ENCODE data around the gene RGS7BP.
"Not testable (repeated sequence)": the region's sequence is repeated elsewhere in the genome, so short reads cannot be mapped to it uniquely, and the experiment has no call there.

RGS7BP gene

DNA sequence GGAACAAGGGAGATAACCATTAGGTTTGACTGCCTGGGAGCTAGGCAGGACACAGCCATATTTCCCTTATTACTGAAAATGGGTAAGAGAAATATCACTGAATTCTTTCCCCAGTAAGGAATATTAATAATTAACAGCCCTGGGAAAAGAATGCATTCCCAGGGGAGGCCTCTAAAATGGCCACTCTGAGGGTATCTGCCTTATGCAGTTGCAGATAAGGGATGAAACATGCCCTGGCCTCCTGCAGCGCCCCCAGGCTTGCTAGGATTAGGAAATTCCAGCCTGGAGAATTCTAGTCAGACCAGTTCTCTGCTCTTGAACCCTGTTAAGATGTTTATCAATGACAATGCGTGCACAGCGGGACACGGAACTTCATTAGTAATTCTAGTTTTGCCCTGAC, 52.8 kb downstream of the RGS7BP start:
- not testable (repeated sequence) for DNase-seq (ENCODE audit: low read depth)

DNA sequence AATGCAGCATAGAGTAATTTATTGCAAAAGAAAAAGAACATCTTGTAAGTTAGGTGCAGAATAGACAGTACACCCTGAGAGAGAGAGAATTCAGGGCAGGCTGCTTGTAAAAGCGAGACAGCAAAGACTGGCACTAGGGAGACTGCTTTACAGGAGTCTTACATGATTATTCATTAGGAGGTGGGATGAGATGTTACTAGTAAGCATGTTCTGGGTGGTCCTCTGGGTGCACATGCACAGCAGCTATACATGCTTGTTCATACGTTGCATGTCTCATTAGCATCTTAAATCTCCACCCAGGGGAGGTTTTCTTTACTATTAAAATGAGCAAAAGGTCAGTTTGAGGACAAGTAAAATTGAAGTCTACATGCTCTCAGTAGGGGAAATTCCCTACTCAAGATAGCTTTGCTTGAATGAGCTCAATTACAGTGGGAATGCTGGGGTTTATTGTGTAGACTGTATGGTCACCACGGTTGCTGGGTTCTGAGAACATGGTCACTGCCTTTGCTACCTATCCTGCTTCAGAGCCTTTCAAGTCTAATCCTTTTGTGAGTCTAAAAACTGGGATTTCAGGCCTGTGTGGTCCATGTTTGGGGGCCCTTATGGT, 60.6 kb downstream of the RGS7BP start:
- no peak for DNase-seq (ENCODE audit: low read depth)

DNA sequence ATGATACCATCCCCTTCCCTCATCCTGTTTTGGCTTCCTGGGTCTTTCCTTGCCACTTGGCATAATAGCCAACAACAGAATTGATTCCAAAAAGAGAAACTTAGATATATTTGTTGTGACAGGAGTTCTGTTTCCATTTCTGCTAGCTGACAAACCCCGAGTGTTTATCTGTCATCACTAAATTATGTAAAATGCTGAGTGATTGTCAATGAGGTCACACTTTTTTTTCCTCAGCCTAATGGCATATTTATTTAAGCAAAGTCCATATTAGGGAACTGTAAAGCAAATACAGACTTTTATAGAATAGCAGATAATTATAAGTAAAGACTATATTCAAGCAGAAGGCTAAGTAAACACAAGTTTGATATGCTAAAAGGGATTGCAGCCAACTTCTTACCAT, 64.0 kb downstream of the RGS7BP start:
- DNase-seq (ENCODE audit: low read depth): no peak

DNA sequence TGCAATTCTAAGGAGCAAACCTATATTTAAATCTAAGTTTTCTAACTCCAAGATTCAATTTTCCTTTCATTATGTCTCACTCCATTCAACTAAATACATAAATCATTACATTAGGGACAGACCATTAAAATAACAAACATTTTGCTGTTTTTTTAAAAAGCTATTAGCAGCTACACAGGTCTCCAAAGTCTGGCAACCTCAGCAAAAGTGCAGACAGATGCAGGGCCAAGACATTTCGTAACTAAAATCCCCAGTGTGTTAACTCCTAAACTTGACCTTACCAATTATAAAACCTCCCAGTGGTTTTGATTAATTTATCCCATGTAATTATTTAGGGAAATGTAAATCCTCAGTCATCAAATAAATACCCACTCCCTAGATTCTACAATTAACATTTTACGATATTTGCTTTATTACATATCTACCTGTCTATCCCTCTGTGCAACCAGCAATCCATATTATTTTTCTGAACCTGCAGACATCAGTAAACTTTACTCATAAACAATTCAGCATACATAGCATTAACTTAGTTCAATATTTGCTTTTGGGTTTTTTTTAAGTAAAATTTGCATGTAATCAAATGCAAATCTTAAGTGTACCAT, 64.7 kb downstream of the RGS7BP start:
- DNase-seq (ENCODE audit: low read depth): no peak

DNA sequence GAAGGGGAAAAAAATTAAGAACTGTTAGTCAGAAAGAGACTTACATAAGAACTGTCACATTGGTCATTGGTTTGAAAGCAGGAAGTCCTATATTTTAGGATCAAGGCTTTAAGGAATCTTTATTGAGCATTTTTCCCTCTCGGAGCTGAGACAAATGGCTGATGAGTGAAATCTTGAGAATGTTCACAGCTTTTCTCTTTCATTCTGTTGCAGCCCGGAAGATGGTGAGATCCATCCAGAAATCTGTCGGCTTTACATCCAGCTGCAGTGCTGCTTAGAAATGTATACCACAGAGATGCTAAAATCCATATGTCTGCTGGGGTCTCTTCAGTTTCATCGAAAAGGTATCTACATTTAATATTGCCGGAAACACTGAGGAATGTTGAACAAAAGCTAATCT, 69.7 kb downstream of the RGS7BP start:
- DNase-seq (ENCODE audit: low read depth): no peak

DNA sequence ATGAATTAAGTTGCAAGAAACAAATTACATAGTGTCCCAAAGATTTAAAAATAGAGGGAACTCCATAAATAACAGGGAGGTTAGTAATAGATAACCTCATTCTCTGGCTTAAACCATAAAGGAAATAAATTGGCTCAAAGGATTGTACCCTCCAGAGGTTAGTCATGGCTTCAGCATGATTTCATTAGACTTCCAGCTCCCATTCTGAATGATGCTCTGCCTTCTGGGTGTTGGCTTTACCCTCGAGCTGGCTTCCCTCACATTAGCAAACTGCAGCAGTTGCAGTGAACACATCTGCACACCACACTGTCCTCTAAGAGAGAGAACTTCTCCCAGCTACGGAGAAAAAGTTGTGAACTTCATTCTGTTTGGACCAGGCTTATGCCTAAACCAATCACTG, 70.4 kb downstream of the RGS7BP start:
- no peak for DNase-seq (ENCODE audit: low read depth)

DNA sequence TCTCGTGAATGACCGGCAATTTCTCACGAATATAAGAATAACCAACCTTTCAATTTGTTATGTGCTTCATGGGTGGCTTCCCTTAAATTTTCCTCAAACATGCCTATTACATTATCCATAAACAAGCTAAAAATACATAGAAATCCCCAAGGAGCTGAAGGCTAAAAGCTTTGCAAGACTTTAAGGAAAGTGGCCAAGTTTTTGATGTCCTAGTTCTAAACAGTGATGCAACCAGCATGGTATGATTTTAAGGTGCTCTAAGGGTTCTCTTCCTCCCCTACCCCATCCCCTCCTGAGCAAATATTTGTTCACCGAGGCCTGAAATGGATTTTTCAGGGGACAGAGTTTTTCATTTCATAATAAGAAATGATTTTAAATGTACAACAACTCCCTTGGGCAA, 79.8 kb downstream of the RGS7BP start:
- no peak for DNase-seq (ENCODE audit: low read depth)

DNA sequence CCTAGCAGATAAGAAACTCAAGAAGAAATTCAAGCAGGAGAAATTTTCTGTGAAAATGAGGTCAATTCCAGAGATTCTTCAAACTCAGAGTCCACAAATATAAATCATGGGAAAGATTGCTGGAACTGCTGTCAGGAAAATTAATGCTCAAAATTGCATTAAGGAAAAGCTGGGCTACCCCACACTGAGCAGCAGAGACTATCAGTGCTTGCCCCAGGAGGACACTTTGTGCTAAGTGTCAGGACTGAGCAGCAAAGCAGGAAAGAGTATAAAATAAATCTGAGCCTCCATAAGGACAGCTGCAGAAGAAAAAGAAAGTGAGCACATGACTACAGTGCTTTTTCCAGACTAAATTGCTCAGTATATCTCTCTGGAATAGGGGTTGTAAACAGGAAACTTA, 81.6 kb downstream of the RGS7BP start:
- no peak for DNase-seq (ENCODE audit: low read depth)

DNA sequence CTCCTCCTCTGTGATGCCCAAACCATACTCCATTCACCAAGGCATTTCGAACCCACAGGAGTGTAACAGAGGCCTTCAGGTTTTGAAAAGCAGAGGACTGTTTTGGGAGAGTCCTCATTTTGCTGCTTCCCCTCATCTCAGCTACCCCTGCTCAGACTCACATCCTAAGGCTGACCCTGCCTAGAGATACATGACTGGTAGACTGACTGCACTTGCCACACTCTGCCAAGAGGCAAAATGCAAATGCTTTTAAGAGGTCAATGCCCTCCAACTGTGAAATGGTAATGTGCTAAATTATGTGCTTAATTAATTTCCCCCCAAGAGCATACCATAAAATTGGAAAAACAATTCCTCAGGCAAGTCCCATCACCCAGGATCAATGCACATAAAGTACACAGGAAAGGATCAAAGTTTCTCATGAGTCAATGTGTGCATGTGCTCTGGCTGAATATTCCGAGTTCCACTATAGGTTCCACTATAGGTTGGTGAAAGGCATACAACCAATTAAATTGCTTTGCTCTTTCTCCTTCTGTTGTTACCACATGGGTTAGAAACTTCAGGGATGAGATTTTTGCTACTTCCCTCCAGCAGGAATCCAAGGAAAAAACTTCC, 87.0 kb downstream of the RGS7BP start:
- no peak for DNase-seq (ENCODE audit: low read depth)

DNA sequence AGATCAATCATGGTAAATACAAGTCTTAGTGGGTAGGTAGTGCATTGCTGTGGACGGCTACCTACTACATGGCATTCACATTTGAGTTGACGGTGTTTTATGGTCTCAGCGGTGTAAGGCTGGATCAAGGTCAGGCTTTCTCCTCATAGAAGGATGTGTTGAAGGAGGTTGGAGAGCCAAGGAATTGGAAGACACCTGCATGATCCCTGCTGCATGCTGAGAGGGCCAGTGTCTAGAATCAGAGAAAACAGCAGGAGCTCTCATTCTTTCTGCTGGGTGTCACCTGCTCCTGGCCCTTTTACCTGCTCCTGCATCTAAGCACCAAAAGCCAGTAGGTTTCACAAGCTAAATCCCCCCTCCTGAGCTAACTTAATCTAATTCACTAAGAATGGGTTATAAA, 88.2 kb downstream of the RGS7BP start:
- no peak for DNase-seq (ENCODE audit: low read depth)

DNA sequence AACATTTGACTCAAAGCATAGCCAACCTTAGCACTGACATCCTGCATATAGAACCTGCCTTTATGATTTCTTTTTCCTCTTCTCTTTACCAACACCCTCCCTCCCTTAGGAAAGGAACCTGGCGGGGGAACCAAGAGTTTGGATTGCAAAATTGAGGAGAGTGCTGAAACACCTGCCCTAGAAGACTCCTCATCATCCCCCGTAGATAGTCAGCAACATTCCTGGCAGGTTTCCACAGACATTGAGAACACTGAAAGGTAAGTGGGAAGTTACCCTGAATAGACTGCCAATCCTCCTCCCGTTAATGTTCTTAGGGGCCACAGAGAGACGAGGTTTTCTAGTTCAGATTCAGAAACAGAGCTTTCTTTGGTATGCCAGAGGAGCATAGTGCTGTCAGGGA, 88.8 kb downstream of the RGS7BP start:
- DNase-seq (ENCODE audit: low read depth): no peak

DNA sequence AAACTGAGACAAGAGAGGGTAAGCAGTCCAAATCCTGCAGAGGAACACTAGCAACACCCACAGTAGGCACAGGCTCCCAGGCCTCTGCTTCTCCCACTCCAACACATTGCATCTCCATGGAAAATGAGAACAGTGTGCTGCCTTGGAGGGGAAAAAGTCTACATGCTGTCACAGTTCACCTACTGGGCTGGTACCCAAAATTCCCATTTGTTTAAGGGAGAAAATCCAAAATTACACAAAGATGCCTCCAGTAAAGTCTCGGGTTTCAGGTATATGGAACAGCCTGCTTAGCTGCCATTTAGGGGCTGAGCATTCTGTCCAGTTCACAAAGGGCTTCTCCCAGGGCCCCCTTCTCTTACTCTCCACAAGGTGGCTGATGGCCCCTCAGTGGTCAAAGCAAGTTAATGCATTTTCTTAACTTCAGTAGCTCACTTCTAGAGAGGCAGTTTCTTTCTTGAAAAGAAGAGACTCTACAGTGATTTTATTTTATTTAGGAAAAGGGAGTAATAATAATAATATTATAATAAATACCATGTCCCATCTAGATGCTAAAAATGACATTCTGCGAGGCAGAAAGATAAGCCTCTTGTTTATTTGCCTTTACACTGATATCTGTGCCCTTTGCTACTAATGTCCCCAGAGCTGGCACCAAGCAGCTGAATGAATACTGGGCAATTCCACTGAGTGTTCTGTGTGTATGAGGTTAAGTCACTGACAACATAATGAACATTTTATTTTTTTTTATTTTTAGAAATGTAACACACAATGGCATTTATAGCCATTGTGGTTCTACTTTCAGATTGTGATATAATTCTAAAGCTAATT, 89.4 kb downstream of the RGS7BP start:
- no peak for DNase-seq (ENCODE audit: low read depth)

DNA sequence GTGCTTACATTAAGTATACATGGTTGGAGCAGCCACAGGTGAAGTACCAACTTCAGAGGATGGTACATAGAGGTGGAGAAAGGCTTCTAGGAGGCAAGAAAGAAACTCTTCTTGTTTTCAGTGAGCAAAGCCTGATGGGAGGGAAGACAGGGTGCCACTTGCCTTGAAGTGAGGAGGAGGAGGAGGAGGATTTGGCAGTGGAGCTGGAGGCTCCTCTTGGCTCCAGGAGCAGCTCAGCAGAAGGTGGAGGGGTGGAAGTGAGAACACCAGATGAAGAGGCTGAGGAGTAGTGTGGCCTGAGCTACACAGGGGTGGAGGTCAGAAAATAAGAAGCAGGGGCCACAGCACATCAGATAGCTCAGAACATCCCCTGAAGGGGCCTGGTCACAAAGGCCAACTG, 93.4 kb downstream of the RGS7BP start:
- DNase-seq (ENCODE audit: low read depth): no peak

DNA sequence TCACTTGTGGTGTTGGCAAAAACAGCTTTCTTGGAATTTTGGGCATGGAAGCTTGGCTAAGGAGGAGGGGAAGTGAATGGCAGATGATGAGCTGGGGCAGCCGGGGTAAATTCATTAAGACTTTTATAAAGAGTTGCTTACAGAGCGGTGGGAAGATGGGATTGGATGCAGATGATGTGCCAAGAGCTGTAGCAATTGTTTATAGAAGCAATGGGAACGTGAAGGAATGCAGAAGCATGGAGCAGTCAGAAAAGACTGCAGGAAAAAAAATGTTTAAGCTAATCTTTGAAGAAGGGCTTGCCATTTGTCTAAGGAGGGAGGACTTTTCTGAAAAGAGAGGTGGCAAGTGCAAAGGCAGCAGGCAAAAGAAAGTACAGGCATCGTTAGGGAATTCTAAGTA, 97.9 kb downstream of the RGS7BP start:
- no peak for DNase-seq (ENCODE audit: low read depth)

DNA sequence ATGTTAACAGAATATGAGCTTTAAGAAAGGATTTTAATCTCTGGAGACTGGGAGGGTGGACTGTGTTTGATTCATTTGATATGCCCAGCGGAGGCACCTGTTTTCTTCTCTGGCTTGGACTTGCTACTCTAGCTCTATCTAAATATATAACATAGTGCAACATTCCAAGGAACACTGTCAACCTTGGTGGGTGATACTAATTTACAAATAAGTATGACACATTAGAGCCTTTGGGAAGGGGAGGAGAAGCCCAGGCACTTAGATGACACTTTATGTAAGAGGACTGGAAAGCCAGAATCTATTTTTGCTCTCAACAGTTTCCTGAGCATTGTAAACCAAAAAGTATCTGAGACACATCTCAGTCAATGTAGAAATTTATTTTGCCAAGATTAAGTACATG, 101.1 kb downstream of the RGS7BP start:
- DNase-seq (ENCODE audit: low read depth): no peak

DNA sequence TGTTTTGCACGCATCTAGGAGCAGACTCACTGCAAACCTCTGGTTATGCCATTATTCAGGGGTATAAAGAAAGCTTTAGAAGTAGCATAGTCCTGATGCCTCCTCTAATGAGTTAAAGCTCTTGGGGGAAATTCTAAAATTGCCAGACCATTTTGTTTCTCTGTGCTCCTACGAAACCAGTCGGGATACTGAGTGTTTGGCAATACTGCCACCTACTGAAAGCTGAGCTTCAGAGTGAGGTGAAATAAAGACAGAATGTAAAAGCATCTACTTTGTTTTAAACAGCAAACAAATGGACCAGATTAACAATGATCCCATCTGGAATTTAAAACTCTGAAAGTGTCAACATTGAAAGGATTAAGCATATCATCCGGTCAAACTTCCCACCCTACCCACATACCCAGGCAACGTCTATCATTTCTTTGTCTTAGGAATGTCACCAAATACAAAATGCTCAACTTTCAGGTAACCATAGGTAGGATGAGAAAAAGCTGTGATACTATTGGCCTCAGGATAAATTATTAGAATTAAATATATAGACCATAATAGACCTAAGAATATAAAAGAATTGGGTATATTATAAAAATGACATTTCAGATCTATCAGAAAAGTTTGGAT, 106.6 kb downstream of the RGS7BP start:
- no peak for DNase-seq (ENCODE audit: low read depth)

DNA sequence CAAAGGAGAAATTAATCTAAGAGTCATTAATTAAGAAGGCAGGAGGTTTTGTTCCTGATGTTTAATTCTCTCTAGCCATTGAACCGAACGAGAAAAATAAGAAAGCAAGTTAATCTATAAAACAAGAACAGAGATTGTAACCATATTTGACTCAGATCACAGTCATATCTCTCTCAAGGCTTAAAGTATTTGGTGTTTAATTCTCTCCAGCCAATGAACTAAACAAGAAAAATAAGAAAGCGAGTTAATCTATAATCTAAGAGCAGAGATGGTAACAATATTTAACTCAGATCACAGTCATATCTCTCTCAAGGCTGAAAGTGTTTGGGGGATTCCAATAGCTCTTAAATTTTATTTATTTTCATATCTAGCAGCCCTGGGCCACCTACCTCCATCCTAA, 110.1 kb downstream of the RGS7BP start:
- no peak for DNase-seq (ENCODE audit: low read depth)

DNA sequence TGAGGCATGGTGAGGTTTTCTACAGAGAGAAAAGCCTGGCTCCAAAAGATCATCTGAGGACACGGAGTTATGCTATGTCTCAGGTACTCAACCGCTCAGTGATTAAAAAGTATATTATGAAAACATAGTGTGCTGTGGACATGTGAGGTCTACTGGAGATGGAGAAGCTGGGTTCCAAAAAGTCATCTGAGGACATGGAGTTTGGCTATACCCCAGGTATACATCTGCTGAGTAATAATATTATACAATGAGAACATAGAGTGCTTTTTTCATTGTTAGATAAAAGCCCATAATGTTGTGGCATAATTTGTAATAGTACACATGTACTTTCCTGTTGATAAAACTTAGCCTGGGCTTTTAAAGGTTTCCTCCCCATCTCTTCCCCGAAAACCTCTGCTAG, 113.8 kb downstream of the RGS7BP start:
- DNase-seq (ENCODE audit: low read depth): no peak

DNA sequence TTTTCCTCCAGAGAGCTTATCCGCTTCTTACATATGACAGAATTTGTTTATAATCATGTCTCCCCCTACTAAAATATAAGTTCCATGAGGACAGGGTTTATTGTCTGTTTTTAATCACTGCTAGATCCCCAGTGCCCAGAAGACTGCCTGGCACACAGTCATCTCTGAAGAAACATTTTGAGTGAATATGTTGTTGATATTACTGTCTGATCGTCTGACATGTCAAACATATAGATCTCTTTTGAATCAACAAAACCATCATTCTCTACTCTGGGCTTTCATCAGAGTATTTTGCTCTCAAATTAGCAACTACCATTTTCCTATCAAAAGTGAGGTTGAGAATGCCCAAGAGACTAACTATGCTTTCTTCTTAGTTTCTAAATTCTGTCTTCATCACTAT, 117.2 kb downstream of the RGS7BP start:
- DNase-seq (ENCODE audit: low read depth): no peak

DNA sequence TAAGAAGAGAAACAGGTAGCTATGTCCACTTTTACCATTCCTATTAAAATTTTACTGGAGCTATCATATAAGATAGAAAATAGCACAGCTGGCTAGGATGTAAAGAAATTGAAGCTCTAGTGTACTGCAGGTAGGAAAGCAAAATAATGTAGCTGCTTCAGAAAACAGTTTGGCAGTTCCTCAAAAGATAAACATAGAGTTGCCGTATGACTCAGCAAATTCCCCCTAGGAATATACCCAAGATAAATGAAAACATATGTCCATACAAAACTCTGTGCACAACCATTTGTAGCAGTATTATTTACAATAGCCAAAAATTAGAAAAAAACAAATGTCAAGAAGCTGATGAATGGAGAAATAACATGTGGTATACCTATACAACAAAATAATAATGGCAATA, 119.9 kb downstream of the RGS7BP start:
- DNase-seq (ENCODE audit: low read depth): no peak

DNA sequence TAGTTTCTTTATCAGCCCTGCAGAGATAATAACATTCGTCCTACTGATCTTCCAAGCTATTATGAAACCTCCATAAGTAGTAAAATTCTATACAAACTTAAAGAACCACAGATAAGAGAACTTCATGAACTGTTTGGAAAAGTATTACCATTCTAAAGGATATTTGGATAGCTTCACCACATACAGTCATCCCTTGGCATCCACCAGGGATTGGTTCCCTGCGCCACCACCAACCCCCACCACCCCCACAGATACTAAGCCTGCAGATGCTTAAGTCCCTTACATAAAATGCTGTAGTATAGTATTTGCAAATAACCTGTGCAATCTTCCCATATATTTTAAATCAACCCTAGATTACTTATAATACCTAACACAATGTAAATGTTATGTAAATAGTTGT, 123.1 kb downstream of the RGS7BP start:
- DNase-seq (ENCODE audit: low read depth): no peak

DNA sequence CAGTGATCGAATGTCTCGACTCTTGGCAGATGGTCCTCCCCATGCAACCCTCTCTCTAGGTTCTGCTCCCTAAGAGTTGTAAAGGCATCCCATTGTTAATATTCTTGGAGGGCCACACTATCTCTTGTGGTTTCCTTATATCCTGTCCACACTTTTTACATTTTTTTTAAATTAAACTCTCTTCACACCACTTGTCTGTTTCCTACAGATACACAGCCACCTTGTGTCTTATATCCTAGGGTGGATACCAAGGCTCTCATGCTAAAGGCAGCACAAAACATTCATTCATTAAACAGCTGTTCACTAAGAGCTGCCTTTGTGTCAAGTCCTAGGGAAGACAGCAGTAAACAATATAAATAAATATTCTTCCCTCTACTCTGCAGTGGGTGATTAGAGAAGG, 124.0 kb downstream of the RGS7BP start:
- no peak for DNase-seq (ENCODE audit: low read depth)

DNA sequence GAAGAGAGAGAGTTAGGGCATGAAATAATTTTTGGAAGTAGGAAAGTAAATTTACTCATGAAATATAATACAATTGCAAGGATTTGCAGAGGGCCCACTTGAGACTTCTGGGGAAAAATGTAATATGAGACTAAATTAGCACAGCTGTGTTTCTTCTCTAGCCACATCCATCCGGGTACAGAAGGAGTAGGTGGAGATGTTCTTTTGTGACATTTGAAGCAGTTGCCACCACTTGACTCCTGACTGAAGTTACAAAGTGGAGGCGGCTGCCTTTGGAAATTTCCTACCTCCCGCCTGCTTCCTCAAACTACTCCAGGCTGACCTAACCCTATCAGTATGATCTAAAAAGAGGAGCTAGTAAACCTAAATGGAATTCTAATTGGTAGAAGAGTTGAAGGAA, 126.4 kb downstream of the RGS7BP start:
- DNase-seq (ENCODE audit: low read depth): no peak

Data from T-helper 22 cell (primary cell).